Left ventricle myocardium inferior (tissue), 1 donor: Measurements from ENCODE around the gene ZNF805. TPM values are rescaled to one million over a fixed set of nuclear protein-coding genes. Genes with fewer than 3 reads are reported as not detected.
A peak's percentile ranks its signal among the peaks of the same experiment; 100 is the strongest.
"Not testable (repeated sequence)": the region's sequence is repeated elsewhere in the genome, so short reads cannot be mapped to it uniquely, and the experiment has no call there.

ENCODE experiments used
- DNase-seq: peaks from one replicate; pipeline ENCODE4 v3.0.0-alpha.2; 2020
- H3K27ac ChIP-seq: fragments of 200-600 bp; replicated peaks from 2 replicates; pipeline ENCODE4 v1.8.0; 2021
- H3K27me3 ChIP-seq: fragments of 200-600 bp; 2 replicates; pipeline ENCODE4 v1.8.0; 2021; ENCODE audit warnings: low read depth
- H3K36me3 ChIP-seq: fragments of 200-600 bp; 2 replicates; pipeline ENCODE4 v1.8.0; 2021
- H3K4me1 ChIP-seq: fragments of 200-600 bp; 2 replicates; pipeline ENCODE4 v1.8.0; 2021
- H3K4me3 ChIP-seq: fragments of 200-600 bp; 2 replicates; pipeline ENCODE4 v1.8.0; 2021; ENCODE audit warnings: mild to moderate bottlenecking, moderate library complexity
- H3K9me3 ChIP-seq: fragments of 200-600 bp; replicated peaks from 2 replicates; pipeline ENCODE4 v1.8.0; 2021
- intact Hi-C: fragments of 100-400 bp; cut with micrococcal nuclease; formaldehyde crosslinking; loops from one replicate; pipeline ENCODE4 v1.11.0; 2022
- total RNA-seq: library from RNA; stranded (reverse); fragmentation: NEBNext Ultra II Directional; extraction: Animal tissue kit (Norgen Biotek cat#: 25700); gene quantifications from one replicate; pipeline ENCODE4 v1.2.1, GENCODE V29; 2021
- TF ChIP-seq, protein P1 (sequence below): fragments of 200-600 bp; IDR thresholded peaks from 2 replicates; pipeline ENCODE4 v1.8.0; 2021; ENCODE audit warnings: antibody characterized with exemption, mild to moderate bottlenecking, borderline replicate concordance
- donor health status: DM: no; HTN: yes; CAD: no; lungs with severe emphysema.

The ZNF805 gene
- total RNA-seq, 1 donor from 2014 or later, result 8.4 TPM

DNA sequence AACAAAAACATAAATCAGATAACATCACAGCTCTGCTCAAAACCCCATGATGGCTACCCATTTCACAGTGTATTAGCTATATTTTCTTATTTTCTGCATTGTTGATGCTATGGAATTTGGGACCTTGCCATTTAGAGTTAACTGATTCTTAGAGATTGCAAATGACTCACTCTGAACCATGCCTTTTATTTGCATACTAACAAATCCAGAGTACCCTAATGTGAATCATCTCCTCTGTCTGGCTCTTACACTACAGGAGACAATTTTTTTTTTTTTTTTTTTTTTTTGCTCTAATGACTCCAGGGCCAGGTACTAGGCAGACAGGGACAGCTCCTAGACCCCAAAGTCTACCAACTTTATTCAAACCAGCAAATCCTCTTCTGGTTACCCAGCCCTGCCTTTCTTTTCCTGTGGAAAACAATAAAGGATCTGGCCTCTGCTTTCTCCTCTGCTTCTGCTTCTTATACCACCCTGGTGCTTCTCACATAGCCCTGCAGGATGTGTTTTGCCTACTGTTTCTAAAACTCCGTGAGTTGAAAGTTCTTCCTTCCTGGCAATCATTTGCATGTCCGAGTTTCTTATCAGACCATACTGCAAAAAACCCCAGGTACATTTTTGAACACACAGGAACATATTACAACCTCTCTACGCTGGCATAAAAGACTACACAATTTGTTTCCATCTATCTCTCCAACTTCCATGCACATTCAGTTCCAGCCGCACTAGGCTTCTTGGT is 29.3 kb downstream of the ZNF805 start:
- no peak overlapping the region for H3K27ac ChIP-seq
- intact Hi-C loops, result no loop called here

DNA sequence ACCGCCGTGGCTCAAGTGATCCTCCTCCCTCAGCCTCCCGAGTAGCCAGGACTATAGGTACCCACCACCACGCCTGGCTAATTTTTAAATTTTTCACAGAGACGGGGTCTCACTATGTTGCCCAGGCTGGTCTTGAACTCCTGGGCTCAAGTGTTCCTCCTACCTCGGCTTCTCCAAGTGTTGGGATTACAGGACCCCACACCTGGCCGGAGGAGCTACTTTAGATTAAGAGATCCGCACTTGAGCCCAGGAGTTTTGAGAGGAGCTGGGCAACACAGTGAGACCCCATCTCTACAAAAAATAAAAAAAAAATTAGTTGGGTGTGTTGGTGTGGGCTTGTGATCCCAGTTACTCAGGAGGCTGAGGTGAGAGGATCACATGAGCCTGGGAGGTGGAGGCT is 30.8 kb downstream of the ZNF805 start:
- TF ChIP-seq, protein P1, sequence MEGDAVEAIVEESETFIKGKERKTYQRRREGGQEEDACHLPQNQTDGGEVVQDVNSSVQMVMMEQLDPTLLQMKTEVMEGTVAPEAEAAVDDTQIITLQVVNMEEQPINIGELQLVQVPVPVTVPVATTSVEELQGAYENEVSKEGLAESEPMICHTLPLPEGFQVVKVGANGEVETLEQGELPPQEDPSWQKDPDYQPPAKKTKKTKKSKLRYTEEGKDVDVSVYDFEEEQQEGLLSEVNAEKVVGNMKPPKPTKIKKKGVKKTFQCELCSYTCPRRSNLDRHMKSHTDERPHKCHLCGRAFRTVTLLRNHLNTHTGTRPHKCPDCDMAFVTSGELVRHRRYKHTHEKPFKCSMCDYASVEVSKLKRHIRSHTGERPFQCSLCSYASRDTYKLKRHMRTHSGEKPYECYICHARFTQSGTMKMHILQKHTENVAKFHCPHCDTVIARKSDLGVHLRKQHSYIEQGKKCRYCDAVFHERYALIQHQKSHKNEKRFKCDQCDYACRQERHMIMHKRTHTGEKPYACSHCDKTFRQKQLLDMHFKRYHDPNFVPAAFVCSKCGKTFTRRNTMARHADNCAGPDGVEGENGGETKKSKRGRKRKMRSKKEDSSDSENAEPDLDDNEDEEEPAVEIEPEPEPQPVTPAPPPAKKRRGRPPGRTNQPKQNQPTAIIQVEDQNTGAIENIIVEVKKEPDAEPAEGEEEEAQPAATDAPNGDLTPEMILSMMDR, result no peak
- no peak overlapping the region for H3K4me3 ChIP-seq
- peaks cover 22% of the 10 kb centered on the region for H3K36me3 ChIP-seq
- H3K27ac ChIP-seq, result no peak overlapping the region
- intact Hi-C loops, result no loop called here
- H3K9me3 ChIP-seq, result no peaks in the 10 kb centered on the region
- no peak for DNase-seq
- no peaks in the 10 kb centered on the region for H3K27me3 ChIP-seq
- no peaks in the 10 kb centered on the region for H3K4me1 ChIP-seq

More for the DNA sequence above, 29.3 kb downstream of the ZNF805 start:
- Histone ChIP-seq H3K9me3 (no peaks in the 10 kb centered on the region), H3K36me3 (peaks cover 17% of the 10 kb centered on the region), H3K27me3 (no peaks in the 10 kb centered on the region), H3K4me1 (no peaks in the 10 kb centered on the region), H3K4me3 (no peak overlapping the region)
- TF ChIP-seq, protein P1, result no peak
- no peak for DNase-seq

DNA sequence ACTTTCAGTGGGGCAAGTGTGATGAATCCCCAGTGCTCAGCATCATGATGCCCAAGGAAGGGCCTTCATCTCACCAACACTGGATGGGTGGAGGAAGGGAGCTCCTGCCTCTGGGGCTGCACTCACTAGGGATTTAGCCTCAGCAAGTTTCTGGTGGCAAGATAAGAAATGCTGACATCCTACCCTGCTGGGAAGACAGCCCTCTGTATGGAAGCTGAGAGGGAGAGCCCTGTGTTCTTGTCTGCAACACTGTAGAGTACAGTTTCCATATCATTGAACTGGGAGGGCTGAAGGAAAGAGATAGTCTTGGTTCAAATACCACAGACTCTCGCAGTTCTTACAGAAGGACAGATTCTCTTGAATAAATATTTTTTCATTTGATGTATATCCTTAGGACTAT is 32.6 kb downstream of the ZNF805 start:
- Histone ChIP-seq H3K27me3 (no peaks in the 10 kb centered on the region), H3K27ac (no peak overlapping the region), H3K36me3 (peaks cover 22% of the 10 kb centered on the region), H3K4me1 (no peaks in the 10 kb centered on the region), H3K9me3 (no peaks in the 10 kb centered on the region), H3K4me3 (no peak overlapping the region)
- intact Hi-C loops, result no loop called here
- TF ChIP-seq, protein P1, result no peak
- DNase-seq, result no peak

DNA sequence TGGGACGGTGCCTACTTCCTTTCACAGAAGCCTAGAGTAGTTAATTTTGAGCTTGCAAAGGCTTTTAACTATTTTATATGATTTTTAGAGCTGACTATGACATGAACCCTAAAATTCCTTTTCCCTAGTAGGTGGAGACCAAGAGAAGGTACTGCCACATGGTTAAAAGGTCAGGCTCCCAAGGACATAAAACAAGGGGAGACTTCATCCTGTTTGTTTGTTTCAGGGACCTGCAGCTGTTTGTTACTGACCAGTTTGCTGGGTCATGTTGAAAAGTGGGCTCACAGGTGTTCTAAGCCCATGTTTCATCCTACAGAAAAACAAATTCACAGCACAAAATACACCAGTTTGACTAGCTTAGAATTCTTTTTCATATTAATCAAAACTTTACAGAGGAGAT is 36.0 kb downstream of the ZNF805 start:
- peaks cover 13% of the 10 kb centered on the region for H3K36me3 ChIP-seq
- H3K27me3 ChIP-seq, result no peaks in the 10 kb centered on the region
- DNase-seq, result no peak
- H3K4me3 ChIP-seq, result no peak overlapping the region
- peaks cover 25% of the 10 kb centered on the region for H3K4me1 ChIP-seq
- TF ChIP-seq, protein P1, result no peak
- H3K9me3 ChIP-seq, result no peaks in the 10 kb centered on the region
- intact Hi-C loops, result no loop called here
- H3K27ac ChIP-seq, result no peak overlapping the region

DNA sequence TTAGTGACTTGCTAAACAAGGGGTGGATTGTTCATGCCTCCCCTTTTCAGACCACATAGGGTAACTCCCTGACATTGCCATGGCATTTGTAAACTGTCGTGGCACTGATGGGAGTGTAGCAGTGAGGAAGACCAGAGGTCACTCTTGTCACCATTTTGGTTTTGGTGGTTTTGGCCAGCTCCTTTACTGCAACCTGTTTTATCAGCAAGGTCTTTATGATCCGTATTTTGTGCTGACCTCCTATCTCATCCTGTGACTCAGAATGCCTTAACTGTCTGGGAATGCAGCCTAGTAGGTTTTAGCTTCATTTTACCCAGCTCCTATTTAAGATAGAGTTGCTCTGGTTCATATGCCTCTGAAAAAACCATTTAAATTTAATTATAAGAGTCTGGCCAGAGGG is 38.0 kb downstream of the ZNF805 start:
- H3K9me3 ChIP-seq, H3K4me3 ChIP-seq, H3K27me3 ChIP-seq, DNase-seq, H3K27ac ChIP-seq, intact Hi-C loops: not testable (repeated sequence)
- Histone ChIP-seq H3K4me1 (peaks cover 46% of the 10 kb centered on the region), H3K36me3 (peaks cover 13% of the 10 kb centered on the region)

DNA sequence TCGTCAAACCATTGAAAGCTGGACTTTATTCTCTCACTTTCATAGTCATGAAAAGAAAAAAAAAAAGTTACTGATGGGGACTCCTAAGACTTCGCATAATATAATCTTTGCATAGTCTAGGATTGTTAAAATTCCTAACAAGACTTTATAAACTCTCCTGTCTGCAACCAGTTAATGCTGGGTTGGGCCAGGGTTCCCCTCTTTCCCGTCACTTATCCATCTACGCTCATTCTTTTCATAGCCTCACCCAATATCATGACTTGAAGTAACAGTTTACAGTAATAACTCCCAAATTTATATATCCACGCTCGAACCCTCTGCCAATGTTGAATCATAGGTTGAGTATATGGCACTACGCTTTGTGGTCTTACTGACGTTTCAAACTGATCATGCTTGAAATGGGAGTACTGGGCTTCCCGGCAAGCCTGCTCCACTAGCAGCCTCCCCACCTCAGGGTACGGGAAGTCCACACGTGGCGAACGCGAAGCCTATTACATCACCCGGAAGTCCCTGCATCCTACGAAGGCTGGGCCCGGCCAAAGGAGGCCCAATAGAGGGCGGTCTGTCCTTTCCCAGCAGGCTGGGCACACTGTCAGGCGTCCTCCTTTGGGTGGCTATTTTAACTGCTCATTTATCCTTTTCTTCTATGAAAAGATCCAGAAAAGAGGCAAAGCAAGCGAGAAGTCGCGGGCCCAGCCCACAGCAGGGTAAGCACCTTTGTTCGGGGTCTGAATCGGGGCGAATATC is 39.2 kb downstream of the ZNF805 start:
- no peaks in the 10 kb centered on the region for H3K27me3 ChIP-seq
- TF ChIP-seq, protein P1, result peak; percentile 41
- peaks cover 57% of the 10 kb centered on the region for H3K4me1 ChIP-seq
- DNase-seq, result peak; percentile 89
- H3K4me3 ChIP-seq, result peak overlapping the region; percentile 92
- H3K9me3 ChIP-seq, result no peaks in the 10 kb centered on the region
- peaks cover 12% of the 10 kb centered on the region for H3K36me3 ChIP-seq
- intact Hi-C loops, result no loop called here
- peak overlapping the region; percentile 99 for H3K27ac ChIP-seq
